Ramos (cell line): Measurements from ENCODE around the gene C17orf100.
"Not testable (repeated sequence)": the region's sequence is repeated elsewhere in the genome, so short reads cannot be mapped to it uniquely, and the experiment has no call there.

Experiments used
- in situ Hi-C: fragments of 300-500 bp; cut with MboI; formaldehyde crosslinking; loops from one replicate; pipeline ENCODE4 v1.14.3; 2022; ENCODE audit warnings: low sequenced_read_pairs; ENCODE audit not compliant: unreplicated experiment

C17orf100 gene

DNA sequence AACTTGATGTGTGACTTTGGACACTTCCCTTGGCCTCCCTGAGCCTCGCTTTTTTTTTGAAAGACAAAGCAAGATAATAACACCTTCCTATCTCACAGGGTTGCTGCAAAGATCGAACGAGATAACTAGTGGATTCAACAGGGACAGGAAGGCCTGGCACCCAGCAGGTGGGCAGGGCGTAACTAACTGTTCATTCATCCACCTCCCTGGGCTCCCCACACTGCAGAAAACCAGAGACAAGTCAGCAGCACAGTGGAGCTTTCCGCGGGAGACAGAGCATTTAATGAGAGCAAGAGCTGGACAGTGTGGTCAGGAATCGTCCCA lies 32.9 kb downstream of the C17orf100 start:
- in situ Hi-C loops: no loop called here

DNA sequence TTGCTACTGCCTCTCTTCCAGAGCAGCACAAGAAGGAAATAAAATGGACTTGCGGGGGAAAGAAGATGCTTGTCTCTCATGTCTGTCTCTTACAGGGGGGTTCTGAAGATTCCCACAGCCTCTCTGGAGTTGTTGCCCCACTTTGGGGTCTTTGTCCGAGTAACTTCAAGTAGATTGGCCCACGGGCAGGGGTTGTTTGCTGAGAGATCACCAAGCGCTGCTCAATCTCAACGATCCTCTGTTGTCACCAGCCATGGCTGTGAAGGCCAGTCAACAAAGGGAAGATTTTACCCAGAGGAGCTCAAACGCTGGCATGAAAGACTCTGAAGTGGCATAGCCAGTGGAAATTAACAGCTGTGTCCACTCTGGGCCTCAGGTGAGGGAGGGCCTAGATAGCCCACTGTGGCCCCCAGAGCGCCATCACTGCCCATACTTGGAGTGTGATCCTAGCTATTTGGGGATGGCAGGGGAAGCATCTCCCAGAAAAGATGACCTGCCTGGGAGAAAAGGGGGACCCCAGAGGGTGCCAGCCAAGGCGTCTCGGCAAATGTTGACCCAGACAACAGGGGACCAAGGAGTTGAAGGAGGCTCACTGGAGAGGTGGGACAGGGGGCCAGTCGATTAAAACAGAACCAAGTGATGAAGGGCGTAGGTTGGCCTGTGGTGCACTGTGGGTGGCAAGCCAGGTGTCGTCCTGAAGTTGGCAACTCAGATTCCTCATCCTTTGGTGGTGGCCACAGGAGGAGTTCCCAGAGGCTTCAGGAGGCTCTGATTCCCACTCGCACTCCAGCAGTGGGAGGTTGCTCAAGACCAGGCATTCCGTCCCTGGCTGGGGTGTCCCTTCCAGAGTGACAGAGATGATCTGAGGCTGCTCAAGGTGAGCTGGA lies 33.6 kb downstream of the C17orf100 start:
- in situ Hi-C loops: no loop called here

DNA sequence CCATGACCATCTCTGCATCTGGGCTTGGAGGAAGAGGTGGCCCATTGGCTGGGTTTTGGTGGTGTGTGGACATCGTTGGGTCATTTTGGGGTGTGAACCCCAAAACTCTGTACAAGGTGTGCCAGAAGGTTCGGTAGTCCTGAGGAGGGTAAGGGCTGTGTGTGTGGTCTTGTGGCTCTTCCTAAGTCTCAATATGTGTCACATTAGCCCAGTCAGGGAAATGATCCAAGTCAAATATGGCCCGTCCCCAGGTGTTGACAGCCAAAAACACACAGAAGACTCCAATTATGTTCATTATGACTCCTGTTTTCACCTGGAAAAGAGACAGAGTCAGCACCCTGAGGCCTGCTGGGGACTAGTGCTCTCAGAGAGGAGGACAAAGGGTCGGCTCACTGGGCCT lies 34.5 kb downstream of the C17orf100 start:
- in situ Hi-C loops: no loop called here

DNA sequence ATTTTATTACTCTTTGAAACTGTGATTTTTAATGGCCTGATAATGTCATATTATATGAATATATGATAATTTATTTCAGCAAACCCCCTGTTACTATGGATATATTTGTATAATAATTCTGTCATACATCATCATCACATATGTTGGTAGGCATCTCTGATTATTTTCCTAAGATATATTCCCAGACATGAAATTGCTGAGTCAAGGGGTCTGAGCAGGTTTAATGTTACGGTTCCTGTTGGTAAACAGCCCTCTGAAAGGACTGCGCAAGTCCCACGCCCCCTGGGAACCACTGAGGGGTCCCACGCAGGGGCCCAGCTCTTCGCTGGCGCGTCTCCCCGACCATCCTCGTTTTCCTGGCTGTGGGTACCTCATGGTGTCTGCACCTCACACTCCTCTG lies 37.4 kb downstream of the C17orf100 start:
- in situ Hi-C loops: no loop called here

GRCh38 chr17:6690641-6691040 lies 39.1 kb downstream of the C17orf100 start:
- in situ Hi-C loops: no loop called here

DNA sequence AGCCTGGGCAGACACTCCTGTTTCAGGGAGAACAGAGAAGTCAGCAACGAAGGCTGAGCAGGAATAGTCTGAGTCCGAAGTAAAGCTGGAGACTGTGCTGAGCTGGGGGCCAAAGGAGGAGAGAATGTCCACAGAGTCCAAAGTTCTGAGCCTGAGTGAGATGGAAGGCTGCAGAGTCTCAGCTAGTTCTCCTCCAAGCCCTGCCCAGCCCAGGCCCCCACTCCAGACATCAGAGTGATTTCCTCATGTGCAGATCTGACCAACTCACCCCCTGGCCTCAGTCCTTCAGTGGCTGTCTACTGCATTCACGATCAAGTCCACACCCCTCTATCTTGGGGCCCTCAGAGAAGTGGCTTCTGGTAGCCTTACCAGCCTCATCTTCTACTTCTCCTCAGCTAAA lies 40.0 kb downstream of the C17orf100 start:
- in situ Hi-C loops: no loop called here

GRCh38 chr17:6691958-6692357 lies 40.4 kb downstream of the C17orf100 start:
- in situ Hi-C loops: not testable (repeated sequence)

DNA sequence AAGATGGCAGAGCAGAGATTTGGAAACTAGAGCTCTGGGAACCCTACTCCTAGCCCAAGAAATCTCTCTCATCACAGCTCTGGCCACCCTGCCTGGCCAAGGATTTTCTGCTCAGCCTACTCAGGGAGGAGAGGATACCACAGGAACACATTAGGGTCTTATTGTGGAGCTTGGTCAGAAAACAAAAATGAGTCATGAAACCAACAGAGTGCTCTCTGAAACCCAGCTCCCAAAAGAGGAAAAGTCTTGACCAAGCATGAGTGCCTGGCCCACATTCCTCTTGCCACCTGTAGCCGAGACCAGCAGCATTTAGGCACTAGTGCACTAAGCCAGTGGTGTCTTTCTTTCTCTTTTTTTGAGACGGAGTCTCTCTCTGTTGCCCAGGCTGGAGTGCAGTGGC lies 43.5 kb downstream of the C17orf100 start:
- in situ Hi-C loops: no loop called here

DNA sequence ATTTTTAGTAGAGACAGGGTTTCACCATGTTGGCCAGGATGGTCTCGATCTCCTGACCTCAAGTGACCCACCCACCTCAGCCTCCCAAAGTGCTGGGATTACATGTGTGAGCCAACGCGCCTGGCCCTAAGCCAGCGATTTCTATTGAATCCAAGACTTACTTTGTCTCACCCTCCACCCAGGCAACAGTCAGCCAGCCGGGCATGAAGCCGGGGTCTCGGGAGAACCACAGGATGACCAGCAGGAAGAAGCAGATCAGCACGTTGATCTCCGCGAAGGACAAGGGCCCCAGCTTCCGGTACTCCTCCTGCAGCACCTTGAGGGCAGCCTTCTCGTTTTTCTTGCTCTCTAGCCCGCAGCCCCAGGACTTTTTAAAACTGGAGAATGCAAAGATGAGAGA lies 44.0 kb downstream of the C17orf100 start:
- in situ Hi-C loops: no loop called here

GRCh38 chr17:6696906-6697305 lies 45.3 kb downstream of the C17orf100 start:
- in situ Hi-C loops: no loop called here

DNA sequence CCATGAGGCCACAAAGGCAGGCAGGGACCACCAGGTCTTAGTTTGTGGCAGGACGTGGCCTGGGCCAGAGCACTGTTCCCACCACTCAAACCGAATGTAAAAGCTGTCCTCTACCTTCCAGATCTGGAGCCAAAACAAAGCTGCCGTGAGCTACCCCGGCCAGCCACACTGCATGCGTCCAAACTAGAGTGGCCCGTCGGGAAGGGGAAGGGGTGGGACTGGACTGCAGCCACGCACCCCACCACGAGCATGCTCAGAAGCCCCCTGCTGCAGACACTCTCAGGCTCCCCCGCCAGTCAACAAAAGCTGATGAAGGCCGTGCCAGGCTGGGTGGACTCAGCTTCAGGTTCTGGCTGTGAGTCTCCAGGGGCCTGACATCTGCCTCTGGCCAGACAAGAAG lies 46.4 kb downstream of the C17orf100 start:
- in situ Hi-C loops: no loop called here

DNA sequence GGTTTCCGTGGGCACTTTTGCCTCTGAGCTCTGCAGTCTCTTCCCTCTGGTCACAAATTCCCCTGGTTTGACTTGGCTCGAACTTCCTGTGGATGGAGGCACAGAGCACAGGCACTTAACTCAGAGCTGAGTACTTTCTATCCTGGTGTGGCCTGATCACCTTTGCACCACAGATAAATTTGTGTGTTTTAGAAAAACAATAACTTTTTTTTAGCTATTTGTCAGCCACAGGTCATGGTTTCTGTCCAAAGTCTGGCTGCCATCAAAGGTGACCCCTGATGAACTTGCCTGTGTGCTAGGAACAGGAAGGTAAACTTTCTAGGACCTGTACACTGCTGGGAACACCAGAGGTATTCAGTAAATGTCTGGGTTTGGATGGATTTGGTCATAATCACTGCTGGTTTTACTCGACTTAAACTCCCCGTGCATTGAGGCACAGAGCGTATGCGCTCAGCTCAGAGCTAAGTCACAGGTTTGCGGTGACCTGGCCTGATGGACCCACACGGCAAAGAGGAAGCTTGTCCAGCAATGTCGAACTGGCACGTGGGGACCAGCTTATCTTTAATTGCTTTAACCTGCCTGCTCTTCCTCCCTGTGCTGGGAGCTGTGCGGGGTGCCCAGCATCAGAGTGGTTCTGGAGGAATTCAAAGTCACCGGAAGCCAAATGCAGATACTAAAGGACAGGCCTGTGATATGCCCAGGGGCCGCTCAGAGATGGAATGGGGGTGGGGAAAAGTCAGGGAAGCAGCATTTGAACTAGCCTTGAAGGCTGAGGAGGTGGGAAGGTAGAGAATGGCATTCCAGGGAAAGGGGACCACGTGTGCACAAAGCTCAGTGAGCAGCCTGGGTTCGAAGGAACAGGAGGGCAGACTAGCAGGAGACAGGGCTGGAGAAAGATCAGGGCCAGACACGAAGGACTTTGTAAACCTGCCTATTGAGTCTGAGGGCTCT lies 48.7 kb downstream of the C17orf100 start:
- in situ Hi-C loops: no loop called here

- in situ Hi-C loops: no loop called here
Observed at GRCh38 chr17:6700948-6701307, 49.4 kb downstream of the C17orf100 start.

GRCh38 chr17:6701719-6702118 lies 50.2 kb downstream of the C17orf100 start:
- in situ Hi-C loops: no loop called here

GRCh38 chr17:6702567-6703215 lies 51.1 kb downstream of the C17orf100 start:
- in situ Hi-C loops: no loop called here
